Kidney epithelial cell (primary cell): Measurements from ENCODE around the gene AGBL4. TPM values are rescaled to one million over a fixed set of nuclear protein-coding genes. Genes with fewer than 3 reads are reported as not detected.

Source experiments
- DNase-seq: peaks from one replicate; pipeline ENCODE4 v3.0.0-alpha.2; 2010; ENCODE audit warnings: low read depth
- H3K27me3 ChIP-seq: 2 replicates; pipeline ENCODE4 v1.6.0; 2011; ENCODE audit warnings: low read length; ENCODE audit not compliant: control insufficient read depth, insufficient read depth
- H3K36me3 ChIP-seq: 2 replicates; pipeline ENCODE4 v1.5.1; 2011; ENCODE audit warnings: low read length; ENCODE audit not compliant: control insufficient read depth, insufficient read depth
- H3K4me3 ChIP-seq: 2 replicates; pipeline ENCODE4 v1.5.1; 2011; ENCODE audit warnings: low read depth, mild to moderate bottlenecking, control low read depth, low read length
- total RNA-seq: library from RNA; depleted of rRNA; stranded (reverse); fragments of >200 nt; gene quantifications from 2 replicates; pipeline ENCODE4 v1.2.3, GENCODE V29; 2015
- TF ChIP-seq, protein P1 (sequence below): IDR thresholded peaks from 2 replicates; pipeline ENCODE4 v1.5.1; 2011; ENCODE audit warnings: mild to moderate bottlenecking, moderate library complexity, low read length, control low read depth, inconsistent platforms; ENCODE audit not compliant: insufficient read depth, poor library complexity, severe bottlenecking

Gene AGBL4
- total RNA-seq, 1 donor from 2014 or later, result not detected

- no peak overlapping the region for H3K4me3 ChIP-seq
- TF ChIP-seq, protein P1, sequence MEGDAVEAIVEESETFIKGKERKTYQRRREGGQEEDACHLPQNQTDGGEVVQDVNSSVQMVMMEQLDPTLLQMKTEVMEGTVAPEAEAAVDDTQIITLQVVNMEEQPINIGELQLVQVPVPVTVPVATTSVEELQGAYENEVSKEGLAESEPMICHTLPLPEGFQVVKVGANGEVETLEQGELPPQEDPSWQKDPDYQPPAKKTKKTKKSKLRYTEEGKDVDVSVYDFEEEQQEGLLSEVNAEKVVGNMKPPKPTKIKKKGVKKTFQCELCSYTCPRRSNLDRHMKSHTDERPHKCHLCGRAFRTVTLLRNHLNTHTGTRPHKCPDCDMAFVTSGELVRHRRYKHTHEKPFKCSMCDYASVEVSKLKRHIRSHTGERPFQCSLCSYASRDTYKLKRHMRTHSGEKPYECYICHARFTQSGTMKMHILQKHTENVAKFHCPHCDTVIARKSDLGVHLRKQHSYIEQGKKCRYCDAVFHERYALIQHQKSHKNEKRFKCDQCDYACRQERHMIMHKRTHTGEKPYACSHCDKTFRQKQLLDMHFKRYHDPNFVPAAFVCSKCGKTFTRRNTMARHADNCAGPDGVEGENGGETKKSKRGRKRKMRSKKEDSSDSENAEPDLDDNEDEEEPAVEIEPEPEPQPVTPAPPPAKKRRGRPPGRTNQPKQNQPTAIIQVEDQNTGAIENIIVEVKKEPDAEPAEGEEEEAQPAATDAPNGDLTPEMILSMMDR, result no peak
- H3K27me3 ChIP-seq, result no peaks in the 10 kb centered on the region
- no peaks in the 10 kb centered on the region for H3K36me3 ChIP-seq
- DNase-seq, result no peak
These were observed 819.0 kb downstream of the AGBL4 start for GRCh38 chr1:49204720-49205119.

GRCh38 chr1:49200738-49201137, 823.0 kb downstream of the AGBL4 start:
- H3K4me3 ChIP-seq, result no peak overlapping the region
- no peaks in the 10 kb centered on the region for H3K27me3 ChIP-seq
- no peaks in the 10 kb centered on the region for H3K36me3 ChIP-seq
- DNase-seq, result no peak
- TF ChIP-seq, protein P1, result no peak

- no peaks in the 10 kb centered on the region for H3K36me3 ChIP-seq
- no peaks in the 10 kb centered on the region for H3K27me3 ChIP-seq
- no peak overlapping the region for H3K4me3 ChIP-seq
- no peak for DNase-seq
- TF ChIP-seq, protein P1, result no peak
These were observed 824.2 kb downstream of the AGBL4 start for GRCh38 chr1:49199564-49199963.

- TF ChIP-seq, protein P1, result no peak
- H3K4me3 ChIP-seq, result no peak overlapping the region
- H3K27me3 ChIP-seq, result no peaks in the 10 kb centered on the region
- H3K36me3 ChIP-seq, result no peaks in the 10 kb centered on the region
- no peak for DNase-seq
These were observed 826.7 kb downstream of the AGBL4 start for GRCh38 chr1:49197081-49197480.

GRCh38 chr1:49190138-49190537, 833.6 kb downstream of the AGBL4 start:
- H3K4me3 ChIP-seq, result no peak overlapping the region
- no peak for DNase-seq
- H3K27me3 ChIP-seq, result no peaks in the 10 kb centered on the region
- H3K36me3 ChIP-seq, result no peaks in the 10 kb centered on the region
- TF ChIP-seq, protein P1, result no peak

DNA sequence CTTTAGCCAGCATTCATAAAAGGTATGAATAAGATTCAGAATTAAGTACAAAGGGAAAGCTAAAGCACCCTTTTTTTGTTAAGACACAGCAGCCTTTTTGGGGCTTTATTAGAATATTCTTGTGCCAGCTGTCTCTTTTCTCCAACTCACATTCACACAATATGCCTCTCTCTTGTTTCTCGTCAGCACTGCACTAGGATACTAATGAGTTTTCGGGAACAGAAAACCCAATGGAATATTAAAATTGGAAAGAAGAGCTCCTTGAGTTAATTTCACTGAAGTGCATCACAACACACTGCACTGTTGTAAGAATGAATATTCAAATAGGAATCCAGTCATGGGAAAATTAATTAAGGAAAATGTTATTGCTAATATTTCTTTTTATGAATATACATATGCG, 836.7 kb downstream of the AGBL4 start:
- Histone ChIP-seq H3K4me3 (no peak overlapping the region), H3K27me3 (no peaks in the 10 kb centered on the region), H3K36me3 (no peaks in the 10 kb centered on the region)
- no peak for DNase-seq
- TF ChIP-seq, protein P1, result no peak
